GM15510 (cell line): Measurements from ENCODE around the gene HTR1D.

Experiments used
- POLR2A ChIP-seq: IDR thresholded peaks from 3 replicates; pipeline ENCODE4 v1.6.1; 2011; ENCODE audit warnings: borderline replicate concordance; ENCODE audit not compliant: insufficient read length; ENCODE audit errors: extremely low read depth

HTR1D gene

GRCh38 chr1:23169195-23169575, 48.1 kb downstream of the HTR1D start:
- TF ChIP-seq POLR2A, result no peak

- TF ChIP-seq POLR2A, result peak; percentile 92
Observed at GRCh38 chr1:23168445-23169194, 48.7 kb downstream of the HTR1D start, which contains the start of gene LUZP1. LUZP1 (minus strand) TSS chr1:23168856.

GRCh38 chr1:23168079-23168444, 49.2 kb downstream of the HTR1D start:
- no peak for TF ChIP-seq POLR2A

GRCh38 chr1:23167353-23168078, 49.8 kb downstream of the HTR1D start:
- no peak for TF ChIP-seq POLR2A

- TF ChIP-seq POLR2A, result no peak
Observed at GRCh38 chr1:23166854-23167253, 50.4 kb downstream of the HTR1D start.

- TF ChIP-seq POLR2A, result no peak
Observed at GRCh38 chr1:23163395-23163794, 53.9 kb downstream of the HTR1D start.

GRCh38 chr1:23159963-23160877, 57.1 kb downstream of the HTR1D start:
- no peak for TF ChIP-seq POLR2A

GRCh38 chr1:23156940-23157339, 60.4 kb downstream of the HTR1D start:
- TF ChIP-seq POLR2A, result no peak

- no peak for TF ChIP-seq POLR2A
Observed at GRCh38 chr1:23152966-23153684, 64.2 kb downstream of the HTR1D start.

- no peak for TF ChIP-seq POLR2A
Observed at GRCh38 chr1:23150742-23151141, 66.6 kb downstream of the HTR1D start.

GRCh38 chr1:23150125-23150524, 67.2 kb downstream of the HTR1D start:
- TF ChIP-seq POLR2A, result no peak

- TF ChIP-seq POLR2A, result no peak
Observed at GRCh38 chr1:23149114-23149513, 68.2 kb downstream of the HTR1D start.

- no peak for TF ChIP-seq POLR2A
Observed at GRCh38 chr1:23148084-23148483, 69.2 kb downstream of the HTR1D start.
